Muscle layer of duodenum (tissue), 2 donors: ENCODE measurements around the gene PLA2G2F.

Source experiments
- H3K27ac ChIP-seq: one replicate; pipeline ENCODE4 v1.7.0; 2013; ENCODE audit warnings: mild to moderate bottlenecking, low read length
- H3K27me3 ChIP-seq: one replicate; pipeline ENCODE4 v1.7.0; 2013; ENCODE audit warnings: low read depth, mild to moderate bottlenecking, control low read depth, low read length
- H3K36me3 ChIP-seq, 2 donors: one replicate each; pipeline ENCODE4 v1.7.0; 2013; ENCODE audit warnings: low read length in 2 of 2, control low read depth in 1 of 2, mild to moderate bottlenecking in 1 of 2; ENCODE audit not compliant: insufficient read depth in 2 of 2, control insufficient read depth in 1 of 2
- H3K4me1 ChIP-seq, 2 donors: one replicate each; pipeline ENCODE4 v1.7.0; 2013; ENCODE audit warnings: low read length in 2 of 2, mild to moderate bottlenecking in 2 of 2, control low read depth in 1 of 2, moderate library complexity in 1 of 2; ENCODE audit not compliant: insufficient read depth in 2 of 2, control insufficient read depth in 1 of 2
- H3K4me3 ChIP-seq, 2 donors: one replicate each; pipeline ENCODE4 v1.7.0; 2013; ENCODE audit warnings: low read length in 2 of 2, low read depth in 1 of 2, mild to moderate bottlenecking in 1 of 2
- H3K9me3 ChIP-seq, 2 donors: one replicate each; pipeline ENCODE4 v1.7.0; 2013; ENCODE audit warnings: low read length in 2 of 2, control low read depth in 1 of 2, mild to moderate bottlenecking in 1 of 2; ENCODE audit not compliant: control insufficient read depth in 1 of 2
- donor health status: healthy.

The PLA2G2F gene

GRCh38 chr1:20136249-20136648, 2.9 kb upstream of the PLA2G2F start:
- Histone ChIP-seq H3K4me1 (no peaks in the 10 kb centered on the region), H3K36me3 (no peaks in the 10 kb centered on the region), H3K27ac (no peak overlapping the region), H3K9me3 (no peaks in the 10 kb centered on the region), H3K4me3 (no peak overlapping the region), H3K27me3 (no peaks in the 10 kb centered on the region)

GRCh38 chr1:20137055-20137454, 2.1 kb upstream of the PLA2G2F start:
- Histone ChIP-seq H3K9me3 (no peaks in the 10 kb centered on the region), H3K27ac (no peak overlapping the region), H3K36me3 (no peaks in the 10 kb centered on the region), H3K4me1 (no peaks in the 10 kb centered on the region), H3K4me3 (no peak overlapping the region), H3K27me3 (no peaks in the 10 kb centered on the region)

- Histone ChIP-seq H3K27ac (no peak overlapping the region), H3K9me3 (no peaks in the 10 kb centered on the region), H3K36me3 (no peaks in the 10 kb centered on the region), H3K27me3 (no peaks in the 10 kb centered on the region), H3K4me1 (no peaks in the 10 kb centered on the region), H3K4me3 (no peak overlapping the region)
Measured at GRCh38 chr1:20137604-20138003, 1.5 kb upstream of the PLA2G2F start.

GRCh38 chr1:20138346-20138745, 777 bp upstream of the PLA2G2F start:
- H3K27ac ChIP-seq: no peak overlapping the region
- H3K9me3 ChIP-seq: no peaks in the 10 kb centered on the region
- H3K4me1 ChIP-seq: no peaks in the 10 kb centered on the region
- no peaks in the 10 kb centered on the region for H3K27me3 ChIP-seq
- no peaks in the 10 kb centered on the region for H3K36me3 ChIP-seq
- no peak overlapping the region for H3K4me3 ChIP-seq

GRCh38 chr1:20139776-20140612, 871 bp downstream of the PLA2G2F start:
- Histone ChIP-seq H3K27ac (no peak overlapping the region), H3K4me1 (no peaks in the 10 kb centered on the region), H3K4me3 (no peak overlapping the region), H3K36me3 (no peaks in the 10 kb centered on the region), H3K9me3 (no peaks in the 10 kb centered on the region), H3K27me3 (no peaks in the 10 kb centered on the region)

GRCh38 chr1:20141001-20141400, 1.9 kb downstream of the PLA2G2F start:
- Histone ChIP-seq H3K36me3 (no peaks in the 10 kb centered on the region), H3K27ac (no peak overlapping the region), H3K9me3 (no peaks in the 10 kb centered on the region), H3K27me3 (no peaks in the 10 kb centered on the region), H3K4me1 (no peaks in the 10 kb centered on the region), H3K4me3 (no peak overlapping the region)

GRCh38 chr1:20141466-20141865, 2.3 kb downstream of the PLA2G2F start:
- Histone ChIP-seq H3K27ac (no peak overlapping the region), H3K4me3 (no peak overlapping the region), H3K27me3 (no peaks in the 10 kb centered on the region), H3K4me1 (no peaks in the 10 kb centered on the region), H3K36me3 (no peaks in the 10 kb centered on the region), H3K9me3 (no peaks in the 10 kb centered on the region)

- Histone ChIP-seq H3K27me3 (no peaks in the 10 kb centered on the region), H3K27ac (no peak overlapping the region), H3K9me3 (no peaks in the 10 kb centered on the region), H3K4me1 (no peaks in the 10 kb centered on the region), H3K4me3 (no peak overlapping the region), H3K36me3 (no peaks in the 10 kb centered on the region)
Measured at GRCh38 chr1:20142001-20142710, 3.0 kb downstream of the PLA2G2F start.

GRCh38 chr1:20143318-20143717, 4.2 kb downstream of the PLA2G2F start:
- Histone ChIP-seq H3K27ac (no peak overlapping the region), H3K4me1 (no peaks in the 10 kb centered on the region), H3K4me3 (no peak overlapping the region), H3K27me3 (no peaks in the 10 kb centered on the region), H3K36me3 (no peaks in the 10 kb centered on the region), H3K9me3 (no peaks in the 10 kb centered on the region)

GRCh38 chr1:20143734-20144565, 4.8 kb downstream of the PLA2G2F start:
- H3K27me3 ChIP-seq: no peaks in the 10 kb centered on the region
- no peak overlapping the region for H3K27ac ChIP-seq
- no peaks in the 10 kb centered on the region for H3K9me3 ChIP-seq
- H3K4me3 ChIP-seq: no peak overlapping the region
- no peaks in the 10 kb centered on the region for H3K4me1 ChIP-seq
- H3K36me3 ChIP-seq: no peaks in the 10 kb centered on the region

- no peak overlapping the region for H3K27ac ChIP-seq
- H3K27me3 ChIP-seq: no peaks in the 10 kb centered on the region
- no peaks in the 10 kb centered on the region for H3K36me3 ChIP-seq
- no peak overlapping the region for H3K4me3 ChIP-seq
- H3K9me3 ChIP-seq: no peaks in the 10 kb centered on the region
- peaks cover 6 to 13% of the 10 kb centered on the region in 2 donors for H3K4me1 ChIP-seq
Measured at GRCh38 chr1:20147846-20148570, 8.9 kb downstream of the PLA2G2F start.
